Measurements from ENCODE around the gene GLIS2. TPM values are rescaled to one million over a fixed set of nuclear protein-coding genes. Genes with fewer than 3 reads are reported as not detected.

GLIS2 gene
- total RNA-seq, 1 donor from 2014 or later, result 16.5 TPM

DNA sequence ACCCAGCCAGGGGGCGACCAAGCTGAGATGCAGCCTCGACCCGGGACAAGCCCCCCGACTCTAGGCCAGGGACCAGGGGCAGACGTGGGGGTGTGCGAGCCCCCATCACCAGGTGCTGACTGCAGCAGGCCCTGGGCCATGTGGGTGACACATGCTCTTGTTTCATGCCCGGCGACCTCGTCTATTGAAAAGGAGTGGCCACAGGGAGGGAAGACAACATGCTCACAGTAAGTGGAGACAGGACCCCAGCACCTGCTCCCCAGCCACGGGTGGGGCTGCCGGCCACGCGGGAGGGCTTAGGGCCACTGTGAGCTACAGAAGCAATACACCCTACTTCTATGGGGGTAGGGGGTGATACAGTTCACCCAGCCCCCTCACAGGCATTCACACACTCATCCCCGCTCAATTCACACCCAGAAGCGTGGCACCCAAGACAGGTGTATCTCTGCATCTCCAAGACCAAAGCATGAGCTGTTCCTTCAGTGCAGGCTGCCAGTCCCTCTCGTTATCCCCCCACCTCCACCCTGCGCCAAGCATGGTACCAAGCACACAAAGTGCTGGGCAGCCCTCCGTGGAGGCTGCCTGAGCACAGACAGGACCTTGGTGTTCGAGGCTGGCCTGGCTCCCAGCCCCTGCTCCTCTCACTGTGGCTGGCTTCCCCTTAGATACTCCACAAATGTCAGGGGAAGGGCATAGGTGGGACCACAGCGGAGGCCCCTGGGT lies 69.4 kb downstream of the GLIS2 start:
- H3K4me3 Mint-ChIP-seq (ENCODE audit: unreplicated experiment), result no peak overlapping the region
- TF ChIP-seq, protein P1, sequence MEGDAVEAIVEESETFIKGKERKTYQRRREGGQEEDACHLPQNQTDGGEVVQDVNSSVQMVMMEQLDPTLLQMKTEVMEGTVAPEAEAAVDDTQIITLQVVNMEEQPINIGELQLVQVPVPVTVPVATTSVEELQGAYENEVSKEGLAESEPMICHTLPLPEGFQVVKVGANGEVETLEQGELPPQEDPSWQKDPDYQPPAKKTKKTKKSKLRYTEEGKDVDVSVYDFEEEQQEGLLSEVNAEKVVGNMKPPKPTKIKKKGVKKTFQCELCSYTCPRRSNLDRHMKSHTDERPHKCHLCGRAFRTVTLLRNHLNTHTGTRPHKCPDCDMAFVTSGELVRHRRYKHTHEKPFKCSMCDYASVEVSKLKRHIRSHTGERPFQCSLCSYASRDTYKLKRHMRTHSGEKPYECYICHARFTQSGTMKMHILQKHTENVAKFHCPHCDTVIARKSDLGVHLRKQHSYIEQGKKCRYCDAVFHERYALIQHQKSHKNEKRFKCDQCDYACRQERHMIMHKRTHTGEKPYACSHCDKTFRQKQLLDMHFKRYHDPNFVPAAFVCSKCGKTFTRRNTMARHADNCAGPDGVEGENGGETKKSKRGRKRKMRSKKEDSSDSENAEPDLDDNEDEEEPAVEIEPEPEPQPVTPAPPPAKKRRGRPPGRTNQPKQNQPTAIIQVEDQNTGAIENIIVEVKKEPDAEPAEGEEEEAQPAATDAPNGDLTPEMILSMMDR (IDR thresholded peaks at IDR 0.05; ENCODE audit: partially characterized antibody, unreplicated experiment), result no peak
- H3K27me3 Mint-ChIP-seq (ENCODE audit: unreplicated experiment), result peaks cover 14% of the 10 kb centered on the region

GRCh38 chr16:4385789-4386450 lies 70.1 kb downstream of the GLIS2 start:
- TF ChIP-seq, protein P1 (IDR thresholded peaks at IDR 0.05; ENCODE audit: partially characterized antibody, unreplicated experiment), result no peak
- peak; percentile 12 for DNase-seq
- H3K27ac Mint-ChIP-seq (ENCODE audit: unreplicated experiment), result no peak overlapping the region

More for the DNA sequence above, 69.4 kb downstream of the GLIS2 start:
- H3K9me3 Mint-ChIP-seq (ENCODE audit: unreplicated experiment), result peaks cover 9% of the 10 kb centered on the region
- no peaks in the 10 kb centered on the region for H3K36me3 Mint-ChIP-seq (ENCODE audit: unreplicated experiment)
- peaks cover 7% of the 10 kb centered on the region for H3K4me1 Mint-ChIP-seq (ENCODE audit: low read depth, unreplicated experiment)
- no peak overlapping the region for H3K27ac Mint-ChIP-seq (ENCODE audit: unreplicated experiment)
- DNase-seq, result no peak

GRCh38 chr16:4386451-4386805 lies 70.6 kb downstream of the GLIS2 start:
- no peak for DNase-seq
- no peak overlapping the region for H3K27ac Mint-ChIP-seq (ENCODE audit: unreplicated experiment)

More at GRCh38 chr16:4385789-4386450, 70.1 kb downstream of the GLIS2 start:
- Mint-ChIP-seq H3K4me1 (ENCODE audit: low read depth, unreplicated experiment) (peaks cover 7% of the 10 kb centered on the region), H3K27me3 (ENCODE audit: unreplicated experiment) (peaks cover 14% of the 10 kb centered on the region), H3K4me3 (ENCODE audit: unreplicated experiment) (no peak overlapping the region), H3K9me3 (ENCODE audit: unreplicated experiment) (peaks cover 9% of the 10 kb centered on the region), H3K36me3 (ENCODE audit: unreplicated experiment) (no peaks in the 10 kb centered on the region)

GRCh38 chr16:4386951-4387565 lies 71.2 kb downstream of the GLIS2 start:
- H3K27me3 Mint-ChIP-seq (ENCODE audit: unreplicated experiment), result peaks cover 14% of the 10 kb centered on the region
- DNase-seq, result no peak
- no peak overlapping the region for H3K27ac Mint-ChIP-seq (ENCODE audit: unreplicated experiment)
- no peak overlapping the region for H3K4me3 Mint-ChIP-seq (ENCODE audit: unreplicated experiment)
- H3K36me3 Mint-ChIP-seq (ENCODE audit: unreplicated experiment), result no peaks in the 10 kb centered on the region
- peaks cover 9% of the 10 kb centered on the region for H3K9me3 Mint-ChIP-seq (ENCODE audit: unreplicated experiment)
- peaks cover 7% of the 10 kb centered on the region for H3K4me1 Mint-ChIP-seq (ENCODE audit: low read depth, unreplicated experiment)
- TF ChIP-seq, protein P1 (IDR thresholded peaks at IDR 0.05; ENCODE audit: partially characterized antibody, unreplicated experiment), result no peak

More at GRCh38 chr16:4386451-4386805, 70.6 kb downstream of the GLIS2 start:
- Mint-ChIP-seq H3K9me3 (ENCODE audit: unreplicated experiment) (peaks cover 9% of the 10 kb centered on the region), H3K36me3 (ENCODE audit: unreplicated experiment) (no peaks in the 10 kb centered on the region), H3K4me3 (ENCODE audit: unreplicated experiment) (no peak overlapping the region), H3K4me1 (ENCODE audit: low read depth, unreplicated experiment) (peaks cover 7% of the 10 kb centered on the region), H3K27me3 (ENCODE audit: unreplicated experiment) (peaks cover 14% of the 10 kb centered on the region)
- TF ChIP-seq, protein P1 (IDR thresholded peaks at IDR 0.05; ENCODE audit: partially characterized antibody, unreplicated experiment), result no peak
